ENCODE results near the gene ATAD3B. TPM values are rescaled to one million over a fixed set of nuclear protein-coding genes. Genes with fewer than 3 reads are reported as not detected.

Gene ATAD3B
- total and polyA plus RNA-seq, 2 of the 13 experiments (the other 11 are each of a cell fraction or from before 2014, with no cell fraction given): 9.6 to 31.1 TPM

DNA sequence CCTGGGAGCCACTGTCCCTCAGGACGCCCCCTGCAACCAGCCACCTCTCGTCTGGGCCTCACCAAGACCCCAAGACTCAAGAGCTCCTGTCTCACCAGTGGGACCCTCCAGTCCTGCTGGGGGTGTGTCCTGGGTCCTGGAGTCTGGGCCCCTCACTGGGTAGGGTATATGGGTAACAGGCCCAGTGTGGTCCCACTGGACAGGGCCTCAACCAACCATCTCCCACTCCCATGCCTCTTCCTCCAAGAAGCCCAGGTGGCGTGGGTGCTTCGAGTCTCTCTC, 36.8 kb upstream of the ATAD3B start (continued):
- TF ChIP-seq ZNF264 (CRISPR knock-in tag; IDR thresholded peaks at IDR 0.05) (no peak), ZNF17 (CRISPR knock-in tag; IDR thresholded peaks at IDR 0.05) (no peak), FOXO4 (CRISPR knock-in tag; conservative IDR thresholded peaks at IDR 0.05) (peak; percentile 90; the same call in 1 of the 2 replicates), ZNF615 (CRISPR knock-in tag; IDR thresholded peaks at IDR 0.05; ENCODE audit: borderline replicate concordance) (no peak), HNRNPH1 (optimal IDR thresholded peaks at IDR 0.05; ENCODE audit: low read depth, low read length) (no peak), ZNF337 (CRISPR knock-in tag; IDR thresholded peaks at IDR 0.05; ENCODE audit: borderline replicate concordance, low read depth) (0 out of 2 replicates have a peak, but pooled peaks have one; percentile 15), SAFB2 (CRISPR knock-in tag; IDR thresholded peaks at IDR 0.05; ENCODE audit: borderline replicate concordance, low read depth) (no peak), MIXL1 (CRISPR knock-in tag; IDR thresholded peaks at IDR 0.05) (no peak)
- TF ChIP-seq, protein P1, sequence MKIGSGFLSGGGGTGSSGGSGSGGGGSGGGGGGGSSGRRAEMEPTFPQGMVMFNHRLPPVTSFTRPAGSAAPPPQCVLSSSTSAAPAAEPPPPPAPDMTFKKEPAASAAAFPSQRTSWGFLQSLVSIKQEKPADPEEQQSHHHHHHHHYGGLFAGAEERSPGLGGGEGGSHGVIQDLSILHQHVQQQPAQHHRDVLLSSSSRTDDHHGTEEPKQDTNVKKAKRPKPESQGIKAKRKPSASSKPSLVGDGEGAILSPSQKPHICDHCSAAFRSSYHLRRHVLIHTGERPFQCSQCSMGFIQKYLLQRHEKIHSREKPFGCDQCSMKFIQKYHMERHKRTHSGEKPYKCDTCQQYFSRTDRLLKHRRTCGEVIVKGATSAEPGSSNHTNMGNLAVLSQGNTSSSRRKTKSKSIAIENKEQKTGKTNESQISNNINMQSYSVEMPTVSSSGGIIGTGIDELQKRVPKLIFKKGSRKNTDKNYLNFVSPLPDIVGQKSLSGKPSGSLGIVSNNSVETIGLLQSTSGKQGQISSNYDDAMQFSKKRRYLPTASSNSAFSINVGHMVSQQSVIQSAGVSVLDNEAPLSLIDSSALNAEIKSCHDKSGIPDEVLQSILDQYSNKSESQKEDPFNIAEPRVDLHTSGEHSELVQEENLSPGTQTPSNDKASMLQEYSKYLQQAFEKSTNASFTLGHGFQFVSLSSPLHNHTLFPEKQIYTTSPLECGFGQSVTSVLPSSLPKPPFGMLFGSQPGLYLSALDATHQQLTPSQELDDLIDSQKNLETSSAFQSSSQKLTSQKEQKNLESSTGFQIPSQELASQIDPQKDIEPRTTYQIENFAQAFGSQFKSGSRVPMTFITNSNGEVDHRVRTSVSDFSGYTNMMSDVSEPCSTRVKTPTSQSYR (CRISPR knock-in tag; IDR thresholded peaks at IDR 0.05; ENCODE audit: borderline replicate concordance): no peak
